CD14-positive monocyte (primary cell): ENCODE data around the gene DHX58. TPM values are rescaled to one million over a fixed set of nuclear protein-coding genes. Genes with fewer than 3 reads are reported as not detected.
A peak's percentile ranks its signal among the peaks of the same experiment; 100 is the strongest.

Source experiments
- DNase-seq, 3 donors: peaks; one replicate each; pipeline ENCODE4 v3.0.0-alpha.2; 2011 to 2022
- H2AFZ ChIP-seq: 2 replicates; pipeline ENCODE4 v1.6.0; 2012; ENCODE audit warnings: mild to moderate bottlenecking, low read depth, low read length, inconsistent platforms; ENCODE audit not compliant: insufficient read depth, poor library complexity, severe bottlenecking
- H3K27ac ChIP-seq, 2 donors: 1 replicate in 1 of 2; 2 replicates in 1 of 2; pipeline ENCODE4 v1.5.1; 2012 to 2013; ENCODE audit warnings: low read length in 2 of 2, control low read depth in 1 of 2, inconsistent platforms in 1 of 2, low read depth in 1 of 2, mild to moderate bottlenecking in 1 of 2
- H3K27me3 ChIP-seq, 2 donors: one replicate each; pipeline versions ENCODE4 v1.6.0 to v1.6.1; 2011 to 2013; ENCODE audit warnings: low read length in 2 of 2; ENCODE audit not compliant: control insufficient read depth in 2 of 2, insufficient read depth in 2 of 2
- H3K36me3 ChIP-seq, 2 donors: replicated peaks in 1 of 2; 1 replicate in 1 of 2; 2 replicates in 1 of 2; pipeline versions ENCODE4 v1.5.1 to v1.6.1; 2012 to 2013; ENCODE audit warnings: low read length in 2 of 2, control low read depth in 1 of 2, inconsistent platforms in 1 of 2, mild to moderate bottlenecking in 1 of 2; ENCODE audit not compliant: insufficient read depth in 2 of 2, control insufficient read depth in 1 of 2
- H3K4me1 ChIP-seq, 2 donors: 1 replicate in 1 of 2; 2 replicates in 1 of 2; pipeline versions ENCODE4 v1.5.1 to v1.6.1; 2012 to 2013; ENCODE audit warnings: low read length in 2 of 2, control low read depth in 1 of 2, inconsistent platforms in 1 of 2, mild to moderate bottlenecking in 1 of 2, moderate library complexity in 1 of 2; ENCODE audit not compliant: insufficient read depth in 2 of 2, control insufficient read depth in 1 of 2
- H3K4me2 ChIP-seq: replicated peaks from 2 replicates; pipeline ENCODE3; 2012; ENCODE audit warnings: low read length, moderate library complexity, mild to moderate bottlenecking; ENCODE audit not compliant: poor library complexity, severe bottlenecking; ENCODE audit errors: extremely low read depth
- H3K4me3 ChIP-seq, 3 experiments: fragments of 200-600 bp in 1 of 3; sonication (generic) in 1 of 3; replicated peaks in 1 of 3; 1 replicate in 2 of 3; 2 replicates in 1 of 3; pipeline ENCODE4 v1.5.1; 2011 to 2013; ENCODE audit warnings: low read length in 3 of 3, mild to moderate bottlenecking in 3 of 3, control low read depth in 2 of 3, low read depth in 2 of 3, inconsistent platforms in 1 of 3, moderate library complexity in 1 of 3
- H3K79me2 ChIP-seq: 2 replicates; pipeline ENCODE4 v1.6.0; 2012; ENCODE audit warnings: mild to moderate bottlenecking, control low read depth, inconsistent platforms, low read length, moderate library complexity; ENCODE audit not compliant: insufficient read depth
- H3K9ac ChIP-seq: 2 replicates; pipeline ENCODE4 v1.6.0; 2017; ENCODE audit warnings: low read length, mild to moderate bottlenecking; ENCODE audit not compliant: insufficient read depth, poor library complexity, severe bottlenecking
- H3K9me3 ChIP-seq, 2 donors: replicated peaks in 1 of 2; 1 replicate in 1 of 2; 2 replicates in 1 of 2; pipeline versions ENCODE4 v1.5.1 to v1.6.1; 2012 to 2013; ENCODE audit warnings: low read length in 2 of 2, control low read depth in 1 of 2; ENCODE audit not compliant: control insufficient read depth in 1 of 2, insufficient read depth in 1 of 2
- H4K20me1 ChIP-seq: 2 replicates; pipeline ENCODE4 v1.6.0; 2012; ENCODE audit warnings: mild to moderate bottlenecking, low read length, control low read depth, moderate library complexity; ENCODE audit not compliant: insufficient read depth
- H3K27ac Mint-ChIP-seq, 7 donors: one replicate each; pipeline ENCODE4 v1.8.0; 2020; ENCODE audit warnings: mild to moderate bottlenecking in 7 of 7, mixed read lengths in 7 of 7, moderate library complexity in 6 of 7, inconsistent platforms in 2 of 7
- H3K27me3 Mint-ChIP-seq, 3 donors: one replicate each; pipeline ENCODE4 v1.8.0; 2021 to 2022; ENCODE audit warnings: low read depth in 3 of 3, mild to moderate bottlenecking in 3 of 3, mixed read lengths in 3 of 3, moderate library complexity in 3 of 3, inconsistent platforms in 1 of 3
- H3K36me3 Mint-ChIP-seq, 2 donors: one replicate each; pipeline ENCODE4 v1.8.0; 2020; ENCODE audit warnings: mixed read lengths in 2 of 2, inconsistent platforms in 1 of 2, mild to moderate bottlenecking in 1 of 2
- H3K4me1 Mint-ChIP-seq: one replicate; pipeline ENCODE4 v1.8.0; 2020; ENCODE audit warnings: mild to moderate bottlenecking, mixed read lengths
- H3K4me3 Mint-ChIP-seq, 2 donors: one replicate each; pipeline ENCODE4 v1.8.0; 2020; ENCODE audit warnings: mild to moderate bottlenecking in 2 of 2, mixed read lengths in 2 of 2, moderate library complexity in 1 of 2
- H3K9me3 Mint-ChIP-seq, 7 donors: one replicate each; pipeline ENCODE4 v1.8.0; 2020 to 2022; ENCODE audit warnings: mixed read lengths in 7 of 7, mild to moderate bottlenecking in 6 of 7, moderate library complexity in 6 of 7, inconsistent platforms in 2 of 7
- WGBS: methylation state at CpG from one replicate; pipeline ENCODE4 v1.1.5; 2013; ENCODE audit warnings: missing lambda C conversion rate; ENCODE audit not compliant: insufficient coverage; 5-methylcytosine and 5-hydroxymethylcytosine counted together
- intact Hi-C, 2 donors: fragments of 100-400 bp; cut with micrococcal nuclease; formaldehyde crosslinking; loops; one replicate each; pipeline versions ENCODE4 v1.15.0 to v1.15.1; 2023
- polyA plus RNA-seq, 3 donors: library from polyadenylated mRNA; depleted of rRNA in 1 of 3; unstranded in 2 of 3; stranded (reverse) in 1 of 3; fragments of 300-500 nt in 2 of 3; fragments of >200 nt in 1 of 3; fragmentation: Illumina TruSeq in 2 of 3; gene quantifications; 1 replicate in 2 of 3; 2 replicates in 1 of 3; pipeline ENCODE4 v1.2.3, GENCODE V29; 2012 to 2021
- TF ChIP-seq, protein P1 (sequence below): fragments of 200-600 bp; IDR thresholded peaks from one replicate; pipeline ENCODE4 v1.8.0; 2022; ENCODE audit warnings: antibody characterized with exemption, mild to moderate bottlenecking

Gene DHX58
- polyA plus RNA-seq, 3 donors = 13.2 to 46.7 (median 16.0) TPM

DNA sequence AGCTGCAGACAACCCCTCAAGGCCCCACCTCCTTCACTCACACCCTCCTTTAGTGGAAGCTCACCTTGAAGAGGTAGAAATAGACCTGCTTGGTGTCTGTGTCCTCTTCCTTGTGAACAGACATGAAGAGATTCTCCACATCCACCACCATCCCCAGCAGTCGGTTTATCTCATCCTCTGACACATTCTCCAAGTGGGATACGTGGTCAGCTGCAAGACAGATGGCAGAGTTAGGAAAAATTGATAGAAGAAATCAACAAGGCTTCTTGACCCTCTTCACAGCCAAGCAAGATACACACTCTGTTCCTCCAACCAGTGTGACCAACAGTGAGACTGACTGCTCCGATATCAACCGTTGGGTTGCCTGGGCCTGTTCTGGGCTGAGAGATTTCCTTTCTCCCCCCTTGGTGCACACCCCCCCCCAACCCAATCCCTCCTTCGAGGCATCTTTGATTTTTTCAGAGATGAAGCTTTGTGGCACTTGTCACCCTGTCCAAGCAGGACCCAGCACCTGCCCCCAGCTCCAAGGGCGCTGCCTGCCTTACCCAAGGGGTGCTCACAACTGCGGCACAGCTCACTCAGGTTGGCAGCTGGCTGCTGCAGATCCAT, 7.8 kb upstream of the DHX58 start:
- H3K27me3 Mint-ChIP-seq = no peaks in the 10 kb centered on the region
- intact Hi-C loops = no loop called here
- no peak for DNase-seq
- H3K9me3 ChIP-seq = no peaks in the 10 kb centered on the region
- TF ChIP-seq, protein P1, sequence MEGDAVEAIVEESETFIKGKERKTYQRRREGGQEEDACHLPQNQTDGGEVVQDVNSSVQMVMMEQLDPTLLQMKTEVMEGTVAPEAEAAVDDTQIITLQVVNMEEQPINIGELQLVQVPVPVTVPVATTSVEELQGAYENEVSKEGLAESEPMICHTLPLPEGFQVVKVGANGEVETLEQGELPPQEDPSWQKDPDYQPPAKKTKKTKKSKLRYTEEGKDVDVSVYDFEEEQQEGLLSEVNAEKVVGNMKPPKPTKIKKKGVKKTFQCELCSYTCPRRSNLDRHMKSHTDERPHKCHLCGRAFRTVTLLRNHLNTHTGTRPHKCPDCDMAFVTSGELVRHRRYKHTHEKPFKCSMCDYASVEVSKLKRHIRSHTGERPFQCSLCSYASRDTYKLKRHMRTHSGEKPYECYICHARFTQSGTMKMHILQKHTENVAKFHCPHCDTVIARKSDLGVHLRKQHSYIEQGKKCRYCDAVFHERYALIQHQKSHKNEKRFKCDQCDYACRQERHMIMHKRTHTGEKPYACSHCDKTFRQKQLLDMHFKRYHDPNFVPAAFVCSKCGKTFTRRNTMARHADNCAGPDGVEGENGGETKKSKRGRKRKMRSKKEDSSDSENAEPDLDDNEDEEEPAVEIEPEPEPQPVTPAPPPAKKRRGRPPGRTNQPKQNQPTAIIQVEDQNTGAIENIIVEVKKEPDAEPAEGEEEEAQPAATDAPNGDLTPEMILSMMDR = no peak
- peaks cover 9 to 16% of the 10 kb centered on the region in 2 donors for H3K4me1 ChIP-seq
- H3K4me3 Mint-ChIP-seq = peak overlapping the region in 1 of 2 donors; percentile 54
- no peaks in the 10 kb centered on the region for H3K27me3 ChIP-seq
- H4K20me1 ChIP-seq = peaks cover 6% of the 10 kb centered on the region
- no peak overlapping the region for H3K27ac ChIP-seq
- no peak overlapping the region for H3K27ac Mint-ChIP-seq
- H3K9me3 Mint-ChIP-seq = no peaks in the 10 kb centered on the region
- peak overlapping the region in 1 of 3 experiments; percentile 78 for H3K4me3 ChIP-seq
- H3K4me2 ChIP-seq = peak overlapping the region; percentile 94
- 38% methylated on average over 3 of the region's 7 CpGs for WGBS
- H3K36me3 ChIP-seq = peaks cover 12% of the 10 kb centered on the region in 2 donors
- no peaks in the 10 kb centered on the region for H3K79me2 ChIP-seq
- peak overlapping the region; percentile 87 for H2AFZ ChIP-seq
- no peak overlapping the region for H3K9ac ChIP-seq
- peaks cover 27% of the 10 kb centered on the region for H3K4me1 Mint-ChIP-seq
- H3K36me3 Mint-ChIP-seq = peaks cover 25 to 38% of the 10 kb centered on the region in 2 donors

DNA sequence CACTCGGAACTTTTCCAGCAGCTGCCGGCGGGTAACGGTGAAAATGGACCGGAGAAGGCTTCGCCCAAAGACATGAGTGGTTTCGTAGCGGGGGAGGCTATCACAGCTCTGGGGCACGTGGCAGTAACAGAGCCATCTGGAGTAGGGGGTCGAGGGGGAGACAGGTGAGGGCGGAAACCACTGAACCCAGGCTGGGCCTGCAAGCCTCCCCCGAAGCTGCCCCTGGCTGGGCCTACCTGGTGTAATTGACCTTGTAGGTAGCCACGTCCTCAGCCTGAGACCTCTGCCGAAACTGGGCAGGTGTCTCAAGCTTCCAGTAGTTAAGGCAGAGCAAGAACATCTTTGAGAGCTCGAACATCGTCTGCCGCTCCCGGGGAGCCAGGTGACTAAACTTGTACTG, 6.8 kb upstream of the DHX58 start:
- Histone ChIP-seq H4K20me1 (no peaks in the 10 kb centered on the region), H3K9me3 (no peaks in the 10 kb centered on the region), H3K36me3 (peaks cover 2 to 8% of the 10 kb centered on the region in 2 donors), H3K27me3 (no peaks in the 10 kb centered on the region), H3K27ac (no peak overlapping the region), H3K4me3 (no peak overlapping the region), H3K4me1 (peaks cover 9 to 16% of the 10 kb centered on the region in 2 donors), H3K4me2 (no peak overlapping the region), H2AFZ (no peak overlapping the region), H3K79me2 (no peaks in the 10 kb centered on the region), H3K9ac (no peak overlapping the region)
- H3K27me3 Mint-ChIP-seq = no peaks in the 10 kb centered on the region
- peaks cover 22 to 35% of the 10 kb centered on the region in 2 donors for H3K36me3 Mint-ChIP-seq
- TF ChIP-seq, protein P1 = no peak
- no peak overlapping the region for H3K27ac Mint-ChIP-seq
- DNase-seq = no peak
- whole genome bisulfite sequencing = 96% methylated on average over 11 of the region's 18 CpGs
- no peaks in the 10 kb centered on the region for H3K9me3 Mint-ChIP-seq
- intact Hi-C loops = loop anchor here in 1 of 2 donors (5.0 kb wide), 1 partner anchor 92 kb away; no protein-coding TSS in a partner anchor
- H3K4me1 Mint-ChIP-seq = peaks cover 27% of the 10 kb centered on the region
- no peak overlapping the region for H3K4me3 Mint-ChIP-seq
